Common myeloid progenitor, CD34-positive (primary cell): ENCODE results near the gene ABLIM1.

Source experiments
- CTCF ChIA-PET: fragments of 350-600 bp; sonication (Branson Sonifier 250); formaldehyde crosslinking; loops from one replicate; lab custom pipeline; 2021; ENCODE audit warnings: antibody characterized with exemption; lab: Charles Lee
- POLR2A ChIA-PET: fragments of 350-600 bp; sonication (Branson Sonifier 250); formaldehyde crosslinking; loops from one replicate; lab custom pipeline; 2021; ENCODE audit warnings: antibody characterized with exemption; lab: Charles Lee
- DNase-seq, 3 donors: peaks; one replicate each; pipeline versions ENCODE4 v3.0.0 to v3.0.0-alpha.2; 2013
- H3K27ac ChIP-seq, 2 experiments: 1 replicate in 1 of 2; 2 replicates in 1 of 2; pipeline ENCODE4 v1.7.0; 2013; ENCODE audit warnings: inconsistent platforms in 2 of 2, low read length in 2 of 2, mild to moderate bottlenecking in 2 of 2, low read depth in 1 of 2, moderate library complexity in 1 of 2; ENCODE audit not compliant: severe bottlenecking in 2 of 2, insufficient read depth in 1 of 2, poor library complexity in 1 of 2
- H3K27me3 ChIP-seq, 5 experiments: replicated peaks in 2 of 5; 1 replicate in 3 of 5; 2 replicates in 2 of 5; pipeline versions ENCODE4 v1.6.1 to v1.7.0; 2013; ENCODE audit warnings: low read length in 4 of 5, mild to moderate bottlenecking in 2 of 5, moderate library complexity in 2 of 5, inconsistent platforms in 1 of 5; ENCODE audit not compliant: insufficient read depth in 5 of 5, control insufficient read depth in 4 of 5
- H3K36me3 ChIP-seq, 4 experiments: 1 replicate in 2 of 4; 2 replicates in 2 of 4; pipeline versions ENCODE4 v1.6.1 to v1.7.0; 2013; ENCODE audit warnings: low read length in 3 of 4, control low read depth in 1 of 4, mild to moderate bottlenecking in 1 of 4; ENCODE audit not compliant: control insufficient read depth in 4 of 4, insufficient read depth in 4 of 4
- H3K4me1 ChIP-seq, 4 experiments: 1 replicate in 3 of 4; 2 replicates in 1 of 4; pipeline versions ENCODE4 v1.6.1 to v1.7.1; 2013; ENCODE audit warnings: low read length in 3 of 4, mild to moderate bottlenecking in 3 of 4, control low read depth in 1 of 4, inconsistent platforms in 1 of 4, moderate library complexity in 1 of 4; ENCODE audit not compliant: control insufficient read depth in 4 of 4, insufficient read depth in 4 of 4; ENCODE audit errors: control extremely low read depth in 1 of 4
- H3K4me3 ChIP-seq, 7 experiments: 1 replicate in 4 of 7; 2 replicates in 3 of 7; pipeline versions ENCODE4 v1.5.1 to v1.7.0; 2013; ENCODE audit warnings: mild to moderate bottlenecking in 7 of 7, low read length in 6 of 7, moderate library complexity in 6 of 7, inconsistent platforms in 2 of 7, low read depth in 2 of 7, control low read depth in 1 of 7; ENCODE audit not compliant: insufficient read depth in 4 of 7, control insufficient read depth in 1 of 7; ENCODE audit errors: extremely low read depth in 1 of 7
- H3K9me3 ChIP-seq, 5 experiments: 1 replicate in 4 of 5; 2 replicates in 1 of 5; pipeline versions ENCODE4 v1.6.1 to v1.7.1; 2013; ENCODE audit warnings: low read length in 4 of 5, mild to moderate bottlenecking in 2 of 5, inconsistent platforms in 1 of 5, low read depth in 1 of 5, moderate library complexity in 1 of 5; ENCODE audit not compliant: control insufficient read depth in 4 of 5, insufficient read depth in 2 of 5; ENCODE audit errors: control extremely low read depth in 1 of 5
- WGBS: methylation state at CpG from one replicate; pipeline ENCODE4 v1.1.5; 2013; ENCODE audit not compliant: insufficient coverage; 5-methylcytosine and 5-hydroxymethylcytosine counted together

ABLIM1 gene

GRCh38 chr10:114661212-114661880 lies 3.3 kb upstream of the ABLIM1 start:
- POLR2A ChIA-PET: no interaction called here
- Histone ChIP-seq H3K27ac (no peak overlapping the region), H3K36me3 (peaks cover 0 to 2% (median 0%) of the 10 kb centered on the region in 4 experiments), H3K9me3 (peaks cover 0 to 5% (median 0%) of the 10 kb centered on the region in 5 experiments), H3K27me3 (no peaks in the 10 kb centered on the region), H3K4me1 (no peaks in the 10 kb centered on the region), H3K4me3 (no peak overlapping the region)
- DNase-seq: no peak
- CTCF ChIA-PET: interaction anchor here (0.6 to 1.3 kb wide), 2 partner anchors 10 to 42 kb away, joined by 3 to 4 read pairs; no protein-coding TSS in a partner anchor
- WGBS: 100% methylated on average over 2 of the region's 3 CpGs

DNA sequence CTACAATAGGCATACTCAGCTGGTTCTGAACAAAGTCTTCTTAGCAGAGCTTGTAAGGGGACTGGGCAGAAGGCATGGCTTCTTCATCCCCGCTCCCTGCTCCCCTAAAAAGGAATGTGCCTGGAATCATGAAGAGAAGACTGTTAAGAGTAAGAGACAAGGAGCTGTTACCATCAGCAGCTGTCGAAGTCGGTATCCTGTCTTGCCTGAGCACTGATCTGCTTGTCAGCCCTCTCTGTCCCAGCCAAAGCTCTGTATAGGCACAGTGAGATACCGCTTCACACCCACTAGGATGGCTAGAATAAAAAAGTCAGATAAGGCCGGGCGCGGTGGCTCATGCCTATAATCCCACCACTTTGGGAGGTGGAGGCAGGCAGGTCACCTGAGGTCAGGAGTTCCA lies 2.4 kb downstream of the ABLIM1 start:
- WGBS: 100% methylated on average over 3 of the region's 7 CpGs
- Histone ChIP-seq H3K27ac (no peak overlapping the region), H3K4me3 (no peak overlapping the region), H3K9me3 (no peaks in the 10 kb centered on the region), H3K36me3 (no peaks in the 10 kb centered on the region), H3K4me1 (peaks cover 0 to 1% (median 0%) of the 10 kb centered on the region in 4 experiments), H3K27me3 (no peaks in the 10 kb centered on the region)
- POLR2A ChIA-PET: no interaction called here
- DNase-seq: no peak
- CTCF ChIA-PET: interaction anchor here (0.8 to 1.2 kb wide), 3 partner anchors 21 to 42 kb away, joined by 3 to 4 read pairs (median 3); no protein-coding TSS in a partner anchor

DNA sequence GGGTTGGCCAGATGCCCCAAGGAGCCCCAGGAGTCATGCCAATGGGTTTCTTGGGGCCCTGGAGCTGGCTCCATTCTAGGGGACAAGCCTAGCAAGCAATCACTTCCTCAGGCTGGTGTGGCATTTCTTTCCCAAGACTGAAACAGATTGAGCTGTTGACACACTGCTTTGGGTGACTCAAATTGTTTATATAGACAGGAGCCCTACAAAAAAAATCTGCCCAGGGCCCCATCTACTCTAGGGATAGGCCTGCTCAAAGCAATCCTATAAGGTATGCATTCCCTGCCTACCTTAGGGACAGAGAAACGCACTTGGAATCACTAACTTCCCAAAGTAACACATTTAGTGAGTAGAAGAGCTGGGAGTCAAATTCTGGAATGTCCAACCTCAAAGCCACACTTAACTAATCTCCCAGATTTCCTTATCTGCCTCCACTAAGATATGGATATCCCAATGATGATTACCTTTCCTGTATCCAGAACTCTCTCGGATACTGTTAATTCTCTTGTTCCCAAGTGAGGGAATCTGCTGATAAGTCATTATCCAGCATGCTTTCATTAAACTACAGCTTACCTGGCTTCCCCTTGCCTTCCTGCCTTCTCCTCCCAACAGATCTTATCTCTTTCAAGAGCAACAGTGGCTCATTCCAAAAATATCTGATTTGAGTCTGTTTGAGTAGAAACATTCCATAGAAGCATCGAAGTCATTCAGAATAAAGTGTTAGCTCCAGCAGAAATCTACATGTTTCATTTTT lies 3.1 kb downstream of the ABLIM1 start:
- CTCF ChIA-PET: interaction anchor here (0.8 to 1.2 kb wide), 3 partner anchors 22 to 43 kb away, joined by 3 to 4 read pairs (median 3); no protein-coding TSS in a partner anchor
- 87% methylated on average over 2 of the region's 3 CpGs for WGBS
- no peaks in the 10 kb centered on the region for H3K36me3 ChIP-seq
- POLR2A ChIA-PET: no interaction called here
- H3K4me1 ChIP-seq: peaks cover 0 to 1% (median 0%) of the 10 kb centered on the region in 4 experiments
- DNase-seq: no peak
- no peak overlapping the region for H3K4me3 ChIP-seq
- no peaks in the 10 kb centered on the region for H3K9me3 ChIP-seq
- no peaks in the 10 kb centered on the region for H3K27me3 ChIP-seq
- no peak overlapping the region for H3K27ac ChIP-seq

GRCh38 chr10:114653926-114654325 lies 4.1 kb downstream of the ABLIM1 start:
- H3K9me3 ChIP-seq: no peaks in the 10 kb centered on the region
- peaks cover 0 to 5% (median 0%) of the 10 kb centered on the region in 4 experiments for H3K4me1 ChIP-seq
- ChIA-PET POLR2A (no interaction called here), CTCF (interaction anchor here (0.8 to 1.0 kb wide), 2 partner anchors 9 to 192 kb away, joined by 3 to 7 read pairs; no protein-coding TSS in a partner anchor)
- H3K4me3 ChIP-seq: no peak overlapping the region
- 68% methylated on average over 2 of the region's 4 CpGs for WGBS
- no peak overlapping the region for H3K27ac ChIP-seq
- no peaks in the 10 kb centered on the region for H3K36me3 ChIP-seq
- no peaks in the 10 kb centered on the region for H3K27me3 ChIP-seq
- no peak for DNase-seq

GRCh38 chr10:114652402-114653368 lies 5.4 kb downstream of the ABLIM1 start:
- ChIA-PET CTCF (interaction anchor here (0.8 to 1.1 kb wide), 3 partner anchors 11 to 191 kb away, joined by 3 to 7 read pairs (median 3); no protein-coding TSS in a partner anchor), POLR2A (no interaction called here)
- peaks cover 0 to 12% (median 1%) of the 10 kb centered on the region in 4 experiments for H3K4me1 ChIP-seq
- no peak overlapping the region for H3K27ac ChIP-seq
- H3K4me3 ChIP-seq: no peak overlapping the region
- no peaks in the 10 kb centered on the region for H3K36me3 ChIP-seq
- H3K9me3 ChIP-seq: no peaks in the 10 kb centered on the region
- WGBS: 97% methylated on average over 6 of the region's 10 CpGs
- DNase-seq: no peak
- H3K27me3 ChIP-seq: no peaks in the 10 kb centered on the region

DNA sequence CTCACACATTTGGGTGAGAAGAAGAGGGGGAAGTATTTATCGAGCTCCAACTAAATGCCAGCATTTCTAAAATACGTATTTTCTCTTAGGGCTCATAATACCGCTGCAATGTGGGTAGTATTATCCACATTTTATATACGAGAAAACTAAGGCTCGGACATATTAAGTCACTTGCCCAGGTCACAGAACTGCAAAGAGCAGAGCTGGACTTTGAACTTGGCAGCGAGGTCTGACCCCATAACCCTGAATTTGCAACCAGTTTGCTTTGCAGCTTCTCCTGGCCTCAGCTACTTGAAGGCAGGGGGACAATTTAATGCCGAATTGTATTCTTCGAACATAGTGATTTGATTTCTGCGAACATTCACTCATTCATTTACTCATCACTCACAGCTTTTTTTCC lies 7.2 kb downstream of the ABLIM1 start:
- no peak overlapping the region for H3K27ac ChIP-seq
- no peaks in the 10 kb centered on the region for H3K36me3 ChIP-seq
- no peak overlapping the region for H3K4me3 ChIP-seq
- no peaks in the 10 kb centered on the region for H3K9me3 ChIP-seq
- DNase-seq: no peak
- 96% methylated on average over 7 of the region's 9 CpGs for WGBS
- ChIA-PET POLR2A (no interaction called here), CTCF (interaction anchor here (0.5 to 1.3 kb wide), 3 partner anchors 10 to 18 kb away, joined by 3 to 5 read pairs (median 4); no protein-coding TSS in a partner anchor)
- peaks cover 0 to 22% (median 6%) of the 10 kb centered on the region in 4 experiments for H3K4me1 ChIP-seq
- H3K27me3 ChIP-seq: no peaks in the 10 kb centered on the region
